PC-3 (cell line): ENCODE data around the gene ZBTB7B. TPM values are rescaled to one million over a fixed set of nuclear protein-coding genes. Genes with fewer than 3 reads are reported as not detected.

Source experiments
- ATAC-seq: fragments of 200-7000 bp; cut with Tn5 transposase; 2 replicates; pipeline ENCODE4 v1.9.1; 2020; ENCODE audit warnings: mild to moderate bottlenecking, moderate library complexity
- BruUV-seq: library from RNA; stranded (reverse); fragments of 400-500 nt; replicated peaks from 2 replicates; lab custom pipeline; 2021; lab: Mats Ljungman, UMichigan
- CTCF ChIA-PET: fragments of 300-600 bp; sonication (Branson Sonifier 250); formaldehyde crosslinking; loops from one replicate; lab custom pipeline; 2022; ENCODE audit warnings: antibody characterized with exemption; lab: Charles Lee
- POLR2A ChIA-PET: fragments of 300-600 bp; sonication (Branson Sonifier 250); formaldehyde crosslinking; loops from one replicate; lab custom pipeline; 2022; ENCODE audit warnings: antibody characterized with exemption; ENCODE audit not compliant: unreplicated experiment; lab: Charles Lee
- DNase-seq: peaks from one replicate; pipeline ENCODE4 v3.0.0-alpha.2; 2015
- H2AFZ ChIP-seq: fragments of 300-600 bp; sonication (generic); 2 replicates; pipeline ENCODE4 v1.6.0; 2016; ENCODE audit warnings: antibody characterized with exemption, low read length
- H3F3A ChIP-seq: fragments of 300-600 bp; sonication (generic); one replicate; pipeline ENCODE4 v1.6.0; 2017; ENCODE audit warnings: antibody characterized with exemption, low read length, control low read depth, mild to moderate bottlenecking; ENCODE audit not compliant: unreplicated experiment
- H3K27ac ChIP-seq: fragments of 300-600 bp; sonication (generic); 2 replicates; pipeline ENCODE4 v1.5.1; 2016; ENCODE audit warnings: mild to moderate bottlenecking, low read length
- H3K27me3 ChIP-seq: fragments of 300-600 bp; sonication (generic); 2 replicates; pipeline ENCODE4 v1.6.1; 2016; ENCODE audit warnings: low read length, mixed read lengths
- H3K36me3 ChIP-seq: fragments of 300-600 bp; sonication (generic); 2 replicates; pipeline ENCODE4 v1.6.1; 2016; ENCODE audit warnings: low read depth, mixed run types, low read length, mixed read lengths
- H3K4me1 ChIP-seq: fragments of 300-600 bp; sonication (generic); 2 replicates; pipeline ENCODE4 v1.5.1; 2016; ENCODE audit warnings: low read length; ENCODE audit not compliant: insufficient read depth
- H3K4me2 ChIP-seq: fragments of 300-600 bp; sonication (generic); 2 replicates; pipeline ENCODE4 v1.6.0; 2016; ENCODE audit warnings: low read length
- H3K4me3 ChIP-seq: fragments of 300-600 bp; sonication (generic); 2 replicates; pipeline ENCODE4 v1.5.1; 2016; ENCODE audit warnings: mild to moderate bottlenecking, low read length, mixed read lengths
- H3K79me2 ChIP-seq: fragments of 300-600 bp; sonication (generic); 2 replicates; pipeline ENCODE4 v1.6.1; 2017; ENCODE audit warnings: low read length, mixed read lengths
- H3K9ac ChIP-seq: fragments of 300-600 bp; sonication (generic); 2 replicates; pipeline ENCODE4 v1.6.0; 2016; ENCODE audit warnings: mild to moderate bottlenecking, low read length
- H3K9me2 ChIP-seq: fragments of 300-600 bp; sonication (generic); replicated peaks from 2 replicates; pipeline ENCODE4 v1.6.1; 2016; ENCODE audit warnings: mixed run types, low read length, mixed read lengths
- H3K9me3 ChIP-seq: fragments of 300-600 bp; sonication (generic); 2 replicates; pipeline ENCODE4 v1.6.1; 2016; ENCODE audit warnings: low read length, mixed read lengths
- H4K20me1 ChIP-seq: fragments of 300-600 bp; sonication (generic); 2 replicates; pipeline ENCODE4 v1.6.1; 2016; ENCODE audit warnings: low read length, mixed read lengths
- CTCF ChIP-seq: fragments of 300-600 bp; sonication (generic); conservative IDR thresholded peaks from 2 replicates; pipeline ENCODE4 v1.5.1; 2017; ENCODE audit warnings: antibody characterized with exemption, low read depth, mild to moderate bottlenecking, low read length
- EZH2 ChIP-seq: fragments of 300-600 bp; sonication (generic); IDR thresholded peaks from one replicate; pipeline ENCODE4 v1.6.1; 2017; ENCODE audit warnings: antibody characterized with exemption, mild to moderate bottlenecking, low read length; ENCODE audit not compliant: unreplicated experiment
- EZH2phosphoT487 ChIP-seq: fragments of 300-600 bp; sonication (generic); IDR thresholded peaks from 2 replicates; pipeline ENCODE4 v1.6.1; 2018; ENCODE audit warnings: mild to moderate bottlenecking, antibody characterized with exemption, low read length, borderline replicate concordance
- intact Hi-C: fragments of 100-400 bp; cut with micrococcal nuclease; formaldehyde crosslinking; loops from 2 replicates; pipeline ENCODE4 v1.9.0; 2023
- total RNA-seq: library from RNA; depleted of rRNA; stranded (reverse); fragments of >200 nt; gene quantifications from 2 replicates; pipeline ENCODE4 v1.2.3, GENCODE V29; 2014

The ZBTB7B gene
- total RNA-seq, 1 experiment from 2014 or later = 39.7 TPM

- Histone ChIP-seq H2AFZ (no peak overlapping the region), H3K27me3 (no peaks in the 10 kb centered on the region), H3K9me2 (no peaks in the 10 kb centered on the region), H3K4me2 (no peak overlapping the region), H3K9ac (no peak overlapping the region), H3F3A (no peaks in the 10 kb centered on the region), H3K4me3 (no peak overlapping the region), H3K36me3 (peaks cover 38% of the 10 kb centered on the region), H3K79me2 (peaks cover 58% of the 10 kb centered on the region), H3K9me3 (no peaks in the 10 kb centered on the region), H3K27ac (no peak overlapping the region), H4K20me1 (peaks cover 16% of the 10 kb centered on the region; the same call in 1 of the 2 replicates), H3K4me1 (no peaks in the 10 kb centered on the region)
- BruUV-seq = no TSS peak
- POLR2A ChIA-PET = interaction anchor here (0.5 kb wide), 1 partner anchor 16 kb away, joined by 4 read pairs; no protein-coding TSS in a partner anchor
- CTCF ChIA-PET = interaction anchor here (1.6 kb wide), 1 partner anchor 29 kb away, joined by 6 read pairs; no protein-coding TSS in a partner anchor
- ATAC-seq (no peak), DNase-seq (no peak)
- peak; percentile 47; the same call in 1 of the 2 replicates for TF ChIP-seq CTCF
- no peak for TF ChIP-seq EZH2
- TF ChIP-seq EZH2phosphoT487 = no peak
- intact Hi-C loops = loop anchor here (10.0 kb wide), 1 partner anchor 576 kb away; the partner anchor contains the start of gene ASH1L
These were observed 14.3 kb upstream of the ZBTB7B start for GRCh38 chr1:154988058-154988954.

- Histone ChIP-seq H3K9ac (no peak overlapping the region), H3K27ac (no peak overlapping the region), H2AFZ (no peak overlapping the region), H3F3A (no peaks in the 10 kb centered on the region), H3K4me2 (no peak overlapping the region), H3K79me2 (peaks cover 47% of the 10 kb centered on the region), H3K4me1 (no peaks in the 10 kb centered on the region), H3K27me3 (no peaks in the 10 kb centered on the region), H3K9me2 (no peaks in the 10 kb centered on the region), H4K20me1 (peaks cover 16% of the 10 kb centered on the region; the same call in 1 of the 2 replicates), H3K4me3 (no peak overlapping the region), H3K9me3 (no peaks in the 10 kb centered on the region), H3K36me3 (peaks cover 38% of the 10 kb centered on the region)
- CTCF ChIA-PET = interaction anchor here (0.6 kb wide), 1 partner anchor 40 kb away, joined by 4 read pairs; no protein-coding TSS in a partner anchor
- POLR2A ChIA-PET = no interaction called here
- BruUV-seq = no TSS peak
- no peak for ATAC-seq
- no peak for DNase-seq
- intact Hi-C loops = loop anchor here (10.0 kb wide), 1 partner anchor 575 kb away; the partner anchor contains the start of gene ASH1L
- TF ChIP-seq EZH2 (no peak), CTCF (no peak), EZH2phosphoT487 (no peak)
These were observed 13.3 kb upstream of the ZBTB7B start for GRCh38 chr1:154989195-154989860.
